Measurements from ENCODE around the gene TCTN2.
A peak's percentile ranks its signal among the peaks of the same experiment; 100 is the strongest.

The TCTN2 gene

GRCh38 chr12:123670882-123671728, at the start of gene TCTN2:
Gene TCTN2 (plus strand): TSS chr12:123671113. CDS start chr12:123671241, 128 bp downstream.
- DNase-seq = peak; percentile 91

GRCh38 chr12:123621619-123622530, 49.0 kb upstream of the TCTN2 start:
- DNase-seq = no peak

- peak; percentile 93 for DNase-seq
Observed at GRCh38 chr12:123633379-123634141, 37.4 kb upstream of the TCTN2 start, which contains the start of the genes EIF2B1 and GTF2H3. Gene EIF2B1 (minus strand): TSS chr12:123633686. CDS start chr12:123633557, 129 bp downstream. Gene GTF2H3 (plus strand): TSS chr12:123633829. CDS start chr12:123633860, 31 bp downstream.

GRCh38 chr12:123634142-123634561, 36.8 kb upstream of the TCTN2 start:
- no peak for DNase-seq

- no peak for DNase-seq
Observed at GRCh38 chr12:123643911-123644310, 27.0 kb upstream of the TCTN2 start.

GRCh38 chr12:123645380-123645779, 25.5 kb upstream of the TCTN2 start:
- DNase-seq = no peak

GRCh38 chr12:123645878-123646277, 25.0 kb upstream of the TCTN2 start:
- no peak for DNase-seq

GRCh38 chr12:123648401-123648800, 22.5 kb upstream of the TCTN2 start:
- DNase-seq = no peak

GRCh38 chr12:123654129-123654701, 16.7 kb upstream of the TCTN2 start:
- no peak for DNase-seq

GRCh38 chr12:123655420-123655819, 15.5 kb upstream of the TCTN2 start:
- no peak for DNase-seq

GRCh38 chr12:123656392-123656791, 14.5 kb upstream of the TCTN2 start:
- DNase-seq = no peak

GRCh38 chr12:123657211-123657610, 13.7 kb upstream of the TCTN2 start:
- no peak for DNase-seq

- no peak for DNase-seq
Observed at GRCh38 chr12:123659996-123660727, 10.8 kb upstream of the TCTN2 start.

- DNase-seq = no peak
Observed at GRCh38 chr12:123667771-123668170, 3.1 kb upstream of the TCTN2 start.

GRCh38 chr12:123671876-123672275, 963 bp downstream of the TCTN2 start:
- DNase-seq = no peak

GRCh38 chr12:123675436-123675835, 4.5 kb downstream of the TCTN2 start:
- DNase-seq = no peak

- no peak for DNase-seq
Observed at GRCh38 chr12:123676616-123677320, 5.9 kb downstream of the TCTN2 start.

- no peak for DNase-seq
Observed at GRCh38 chr12:123678981-123679380, 8.1 kb downstream of the TCTN2 start.

- DNase-seq = no peak
Observed at GRCh38 chr12:123681605-123682004, 10.7 kb downstream of the TCTN2 start.

GRCh38 chr12:123683964-123684363, 13.1 kb downstream of the TCTN2 start:
- DNase-seq = no peak

GRCh38 chr12:123686636-123687190, 15.8 kb downstream of the TCTN2 start:
- DNase-seq = no peak
